B cell (primary cell): ENCODE results near the gene FKBP1A. TPM values are rescaled to one million over a fixed set of nuclear protein-coding genes. Genes with fewer than 3 reads are reported as not detected.

Experiments used
- ATAC-seq: fragments of 200-7000 bp; cut with Tn5 transposase; one replicate; pipeline ENCODE4 v1.10.0; 2021; ENCODE audit warnings: low read depth, mild to moderate bottlenecking, moderate number of reproducible peaks, moderate library complexity
- CTCF ChIA-PET: fragments of 350-600 bp; sonication (Branson Sonifier 250); formaldehyde crosslinking; loops from one replicate; lab custom pipeline; 2021; ENCODE audit warnings: antibody characterized with exemption, inconsistent platforms; lab: Charles Lee
- POLR2A ChIA-PET: fragments of 350-600 bp; sonication (Branson Sonifier 250); formaldehyde crosslinking; loops from one replicate; lab custom pipeline; 2021; ENCODE audit warnings: antibody characterized with exemption; lab: Charles Lee
- DNase-seq: peaks from one replicate; pipeline ENCODE4 v3.0.0; 2013
- H2AFZ ChIP-seq: 2 replicates; pipeline ENCODE4 v1.6.1; 2012; ENCODE audit warnings: mild to moderate bottlenecking, low read depth, low read length; ENCODE audit not compliant: insufficient read depth, poor library complexity, severe bottlenecking
- H3K27ac ChIP-seq, 2 donors: 1 replicate in 1 of 2; 2 replicates in 1 of 2; pipeline ENCODE4 v1.5.1; 2012 to 2013; ENCODE audit warnings: low read length in 2 of 2, mild to moderate bottlenecking in 2 of 2, moderate library complexity in 1 of 2
- H3K27me3 ChIP-seq, 4 experiments: fragments of 200-600 bp in 1 of 4; sonication (generic) in 1 of 4; replicated peaks in 1 of 4; 1 replicate in 2 of 4; 2 replicates in 2 of 4; pipeline versions ENCODE4 v1.6.1 to v1.7.0; 2013 to 2016; ENCODE audit warnings: low read length in 3 of 4, mild to moderate bottlenecking in 2 of 4, mixed read lengths in 1 of 4, moderate library complexity in 1 of 4; ENCODE audit not compliant: insufficient read depth in 4 of 4, control insufficient read depth in 3 of 4; ENCODE audit errors: control extremely low read depth in 1 of 4
- H3K36me3 ChIP-seq, 2 experiments: replicated peaks in 1 of 2; 1 replicate in 1 of 2; 2 replicates in 1 of 2; pipeline versions ENCODE4 v1.6.1 to v1.7.1; 2013; ENCODE audit warnings: low read length in 1 of 2; ENCODE audit not compliant: insufficient read depth in 2 of 2, control insufficient read depth in 1 of 2; ENCODE audit errors: control extremely low read depth in 1 of 2, extremely low read depth in 1 of 2
- H3K4me1 ChIP-seq, 2 donors: fragments of 200-600 bp in 1 of 2; sonication (generic) in 1 of 2; 1 replicate in 1 of 2; 2 replicates in 1 of 2; pipeline versions ENCODE4 v1.5.1 to v1.6.1; 2013 to 2017; ENCODE audit warnings: low read length in 2 of 2; ENCODE audit not compliant: control insufficient read depth in 2 of 2, insufficient read depth in 2 of 2
- H3K4me2 ChIP-seq: replicated peaks from 2 replicates; pipeline ENCODE3; 2012; ENCODE audit warnings: mild to moderate bottlenecking, low read depth, low read length; ENCODE audit not compliant: poor library complexity, severe bottlenecking
- H3K4me3 ChIP-seq, 5 experiments: fragments of 200-600 bp in 1 of 5; sonication (generic) in 1 of 5; 1 replicate in 3 of 5; 2 replicates in 2 of 5; pipeline versions ENCODE4 v1.5.1 to v1.7.0; 2011 to 2016; ENCODE audit warnings: low read length in 4 of 5, mild to moderate bottlenecking in 4 of 5, low read depth in 2 of 5, control low read depth in 1 of 5, moderate library complexity in 1 of 5; ENCODE audit not compliant: insufficient read depth in 1 of 5; ENCODE audit errors: control extremely low read depth in 1 of 5, extremely low read depth in 1 of 5
- H3K79me2 ChIP-seq: fragments of 200-600 bp; sonication (generic); one replicate; pipeline ENCODE4 v1.6.0; 2016; ENCODE audit warnings: low read length; ENCODE audit not compliant: control insufficient read depth, insufficient read depth
- H3K9ac ChIP-seq: fragments of 200-600 bp; sonication (generic); 2 replicates; pipeline ENCODE4 v1.6.1; 2017; ENCODE audit warnings: mild to moderate bottlenecking, low read length, moderate library complexity
- H3K9me3 ChIP-seq, 3 donors: one replicate each; pipeline versions ENCODE4 v1.6.1 to v1.7.1; 2013; ENCODE audit warnings: low read length in 2 of 3; ENCODE audit not compliant: control insufficient read depth in 2 of 3, insufficient read depth in 1 of 3; ENCODE audit errors: control extremely low read depth in 1 of 3
- H4K20me1 ChIP-seq: 2 replicates; pipeline ENCODE4 v1.6.0; 2012; ENCODE audit warnings: mild to moderate bottlenecking, low read length; ENCODE audit not compliant: insufficient read depth, control insufficient read depth, poor library complexity, severe bottlenecking
- H3K27ac Mint-ChIP-seq: one replicate; pipeline ENCODE4 v1.8.0; 2021; ENCODE audit warnings: mixed read lengths
- H3K27me3 Mint-ChIP-seq: one replicate; pipeline ENCODE4 v1.8.0; 2021; ENCODE audit warnings: mixed read lengths
- H3K4me1 Mint-ChIP-seq: one replicate; pipeline ENCODE4 v1.8.0; 2021; ENCODE audit warnings: mixed read lengths
- H3K4me3 Mint-ChIP-seq: one replicate; pipeline ENCODE4 v1.8.0; 2021; ENCODE audit warnings: mixed read lengths
- H3K9me3 Mint-ChIP-seq: one replicate; pipeline ENCODE4 v1.8.0; 2022; ENCODE audit warnings: mixed read lengths; ENCODE audit not compliant: insufficient read depth
- CTCF ChIP-seq: fragments of 200-600 bp; IDR thresholded peaks from one replicate; pipeline ENCODE4 v1.8.0; 2022; ENCODE audit warnings: antibody characterized with exemption, mild to moderate bottlenecking
- EZH2 ChIP-seq: IDR thresholded peaks from 2 replicates; pipeline ENCODE4 v1.6.1; 2012; ENCODE audit warnings: borderline replicate concordance, low read depth, mild to moderate bottlenecking, moderate library complexity, low read length; ENCODE audit not compliant: insufficient read depth, poor library complexity, severe bottlenecking
- WGBS: methylation state at CpG from one replicate; pipeline ENCODE4 v1.1.5; 2013; ENCODE audit warnings: missing lambda C conversion rate; ENCODE audit not compliant: insufficient coverage; 5-methylcytosine and 5-hydroxymethylcytosine counted together
- intact Hi-C: fragments of 100-400 bp; cut with micrococcal nuclease; formaldehyde crosslinking; loops from one replicate; pipeline ENCODE4 v1.10.0; 2022
- polyA plus RNA-seq: library from polyadenylated mRNA; depleted of rRNA; stranded (reverse); fragments of >200 nt; gene quantifications from 2 replicates; pipeline ENCODE4 v1.2.3, GENCODE V29; 2012
- total RNA-seq, 2 donors: library from RNA; stranded (reverse); fragments of 120-200 nt in 1 of 2; gene quantifications; 1 replicate in 1 of 2; 2 replicates in 1 of 2; pipeline versions ENCODE4 v1.2.3 to v1.2.4, GENCODE V29; 2013 to 2022

The FKBP1A gene
- total and polyA plus RNA-seq, 2 donors (not counting 1 experiment from before 2014, with no cell fraction given) = 86.3 to 86.7 TPM

DNA sequence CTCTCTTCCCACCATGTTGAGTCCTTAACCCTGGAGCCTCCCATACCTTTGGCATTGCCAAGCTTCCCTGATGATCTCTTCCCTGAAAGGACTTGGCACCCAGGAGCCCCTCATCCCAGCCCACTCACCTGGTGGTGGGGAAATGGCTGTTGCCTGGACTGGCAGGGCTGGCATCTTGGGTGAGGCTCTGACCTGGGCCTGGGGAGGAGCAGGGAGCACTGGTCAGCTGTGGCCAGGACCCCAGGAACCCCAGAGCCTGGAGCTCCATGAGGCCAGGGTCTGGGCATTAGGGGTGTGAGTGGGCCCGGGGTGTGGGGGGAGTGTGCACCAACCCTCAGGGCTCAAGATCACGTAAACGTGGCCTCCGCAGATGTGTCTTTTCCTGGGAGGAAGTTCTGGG, 73.4 kb downstream of the FKBP1A start:
- CTCF ChIA-PET = interaction anchor here (1.2 to 1.4 kb wide), 2 partner anchors 118 to 120 kb away, joined by 4 read pairs; no protein-coding TSS in a partner anchor
- POLR2A ChIA-PET = no interaction called here
- Histone ChIP-seq H2AFZ (no peak overlapping the region), H3K27me3 (no peaks in the 10 kb centered on the region), H3K4me2 (no peak overlapping the region), H3K9ac (no peak overlapping the region), H3K27ac (no peak overlapping the region), H3K36me3 (no peaks in the 10 kb centered on the region), H3K9me3 (no peaks in the 10 kb centered on the region), H3K4me1 (peaks cover 2% of the 10 kb centered on the region in 2 donors), H3K79me2 (no peaks in the 10 kb centered on the region), H4K20me1 (no peaks in the 10 kb centered on the region), H3K4me3 (no peak overlapping the region)
- peaks cover 4% of the 10 kb centered on the region for H3K27me3 Mint-ChIP-seq
- ATAC-seq = no peak
- H3K4me3 Mint-ChIP-seq = no peak overlapping the region
- intact Hi-C loops = no loop called here
- no peak overlapping the region for H3K27ac Mint-ChIP-seq
- H3K4me1 Mint-ChIP-seq = no peaks in the 10 kb centered on the region
- DNase-seq = no peak
- TF ChIP-seq CTCF = no peak
- no peak for TF ChIP-seq EZH2
- no peaks in the 10 kb centered on the region for H3K9me3 Mint-ChIP-seq
- WGBS = 81% methylated on average over 3 of the region's 4 CpGs

DNA sequence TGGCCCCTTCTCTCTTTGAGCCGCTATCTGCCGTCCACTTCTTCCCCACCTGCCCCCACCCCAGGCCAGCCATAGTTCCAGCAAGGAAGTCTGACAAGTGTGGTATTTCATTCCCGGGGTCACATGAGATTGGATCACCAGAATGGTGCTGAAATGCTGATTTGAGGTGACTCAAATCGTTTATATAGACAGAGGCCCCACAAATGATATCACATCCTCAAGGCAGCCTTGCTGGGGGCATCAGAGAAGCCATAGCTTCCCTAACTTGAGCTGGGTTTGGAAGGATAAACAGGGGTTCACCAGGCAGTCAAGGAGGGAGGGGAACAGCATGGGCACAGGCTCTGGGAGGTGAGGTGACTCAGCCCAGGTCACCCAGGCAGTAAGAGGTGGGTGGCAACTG, 73.8 kb downstream of the FKBP1A start:
- DNase-seq = no peak
- H2AFZ ChIP-seq = no peak overlapping the region
- H3K9me3 Mint-ChIP-seq = no peaks in the 10 kb centered on the region
- H3K27ac ChIP-seq = no peak overlapping the region
- no peak overlapping the region for H3K4me3 ChIP-seq
- intact Hi-C loops = no loop called here
- H3K4me1 Mint-ChIP-seq = no peaks in the 10 kb centered on the region
- no CpG with 5 or more reads among the region's 4 CpGs for whole genome bisulfite sequencing
- CTCF ChIA-PET = interaction anchor here (1.2 to 1.4 kb wide), 2 partner anchors 118 to 120 kb away, joined by 4 read pairs; no protein-coding TSS in a partner anchor
- H4K20me1 ChIP-seq = no peaks in the 10 kb centered on the region
- H3K4me1 ChIP-seq = no peaks in the 10 kb centered on the region
- no peaks in the 10 kb centered on the region for H3K9me3 ChIP-seq
- no peak overlapping the region for H3K4me3 Mint-ChIP-seq
- no peaks in the 10 kb centered on the region for H3K36me3 ChIP-seq
- H3K79me2 ChIP-seq = no peaks in the 10 kb centered on the region
- H3K9ac ChIP-seq = no peak overlapping the region
- ATAC-seq = no peak
- no peak for TF ChIP-seq CTCF
- no peak for TF ChIP-seq EZH2
- peaks cover 4% of the 10 kb centered on the region for H3K27me3 Mint-ChIP-seq
- H3K4me2 ChIP-seq = no peak overlapping the region
- H3K27me3 ChIP-seq = no peaks in the 10 kb centered on the region
- H3K27ac Mint-ChIP-seq = no peak overlapping the region
- POLR2A ChIA-PET = no interaction called here

Other genes with a start within 250 kb of the FKBP1A start
- gene TMEM74B, start 208.1 kb downstream of the FKBP1A start, total RNA-seq = 0.42 and 0.73 TPM in 2 replicates
- gene TMEM74B, start 208.1 kb downstream of the FKBP1A start, polyA plus RNA-seq = 0.82 and 1.4 TPM in 2 replicates
- gene C20orf202, start 189.6 kb downstream of the FKBP1A start, total RNA-seq = not detected in 2 replicates
- 0.07 and 0.17 TPM in 2 replicates for gene C20orf202, start 189.6 kb downstream of the FKBP1A start, polyA plus RNA-seq
- gene RAD21L1, start 167.0 kb downstream of the FKBP1A start, total RNA-seq = not detected in 2 replicates
- gene RAD21L1, start 167.0 kb downstream of the FKBP1A start, polyA plus RNA-seq = not detected in 2 replicates
- gene SNPH, start 126.8 kb downstream of the FKBP1A start, total RNA-seq = 2.1 and 3.0 TPM in 2 replicates
- 0.67 and 0.74 TPM in 2 replicates for gene SNPH, start 126.8 kb downstream of the FKBP1A start, polyA plus RNA-seq
- gene SDCBP2, start 63.9 kb downstream of the FKBP1A start, total RNA-seq = 1.2 and 1.3 TPM in 2 replicates
- gene SDCBP2, start 63.9 kb downstream of the FKBP1A start, polyA plus RNA-seq = 1.2 and 1.5 TPM in 2 replicates
- gene NSFL1C, start 73.8 kb upstream of the FKBP1A start, total RNA-seq = 80.3 and 84.0 TPM in 2 replicates
- 24.0 and 24.1 TPM in 2 replicates for gene NSFL1C, start 73.8 kb upstream of the FKBP1A start, polyA plus RNA-seq
- gene SIRPB2, start 98.4 kb upstream of the FKBP1A start, total RNA-seq = not detected in 2 replicates
- gene SIRPB2, start 98.4 kb upstream of the FKBP1A start, polyA plus RNA-seq = 0.51 and 0.85 TPM in 2 replicates
- not detected in 2 replicates for gene SIRPD, start 164.7 kb upstream of the FKBP1A start, total RNA-seq
- not detected in 2 replicates for gene SIRPD, start 164.7 kb upstream of the FKBP1A start, polyA plus RNA-seq
- 1.3 and 1.7 TPM in 2 replicates for gene SIRPB1, start 227.0 kb upstream of the FKBP1A start, total RNA-seq
- 0.78 and 1.3 TPM in 2 replicates for gene SIRPB1, start 227.0 kb upstream of the FKBP1A start, polyA plus RNA-seq